WI38 (cell line): ENCODE results near the gene HOTAIR.

Experiments used
- H3K4me3 ChIP-seq: 2 replicates; pipeline ENCODE4 v1.5.1; 2011; ENCODE audit warnings: low read depth, mild to moderate bottlenecking, control low read depth, low read length
- CTCF ChIP-seq: IDR thresholded peaks from 2 replicates; pipeline ENCODE4 v1.5.1; 2012; ENCODE audit warnings: low read depth, mild to moderate bottlenecking, control low read depth, low read length

Gene HOTAIR

DNA sequence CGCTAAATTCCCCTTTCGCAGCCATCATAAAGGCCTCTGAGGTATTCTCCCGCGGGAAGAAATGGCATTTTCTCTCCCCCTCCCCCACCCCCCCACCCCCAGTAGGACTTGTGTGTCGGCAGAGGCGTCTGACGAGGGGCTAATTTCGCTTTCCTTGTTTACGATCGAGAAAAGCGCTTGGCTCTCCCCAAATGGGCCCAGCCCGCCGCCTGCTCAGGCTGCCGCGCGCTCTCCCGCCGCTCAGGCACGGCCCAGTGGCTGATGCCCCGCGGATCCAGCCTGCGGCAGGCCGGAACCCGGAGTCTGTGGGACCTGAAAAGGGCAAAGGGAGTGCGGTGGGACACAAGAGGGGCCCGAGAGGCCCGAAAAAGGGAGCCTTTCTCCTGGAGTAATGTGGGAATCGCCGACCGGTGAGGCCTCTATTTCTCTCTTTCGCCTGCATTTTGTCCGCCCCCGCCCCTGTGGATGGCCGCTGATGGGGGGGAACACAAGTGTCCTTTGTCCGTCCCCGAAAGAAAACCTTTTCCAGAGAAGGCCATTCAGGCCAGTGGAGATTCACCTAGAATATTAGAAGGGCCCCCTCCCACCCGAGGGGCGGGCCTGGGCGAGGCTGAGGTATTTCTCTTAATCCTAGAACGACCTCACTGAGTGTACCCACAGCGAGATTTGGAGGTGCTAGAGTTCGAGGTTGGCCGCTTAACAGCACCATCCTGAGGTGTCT is 44.5 kb upstream of the HOTAIR start:
- no peak for TF ChIP-seq CTCF

GRCh38 chr12:54018468-54018984 is 43.8 kb upstream of the HOTAIR start:
- no peak overlapping the region for H3K4me3 ChIP-seq
- TF ChIP-seq CTCF: no peak

More for the DNA sequence above, 44.5 kb upstream of the HOTAIR start:
- H3K4me3 ChIP-seq: no peak overlapping the region

DNA sequence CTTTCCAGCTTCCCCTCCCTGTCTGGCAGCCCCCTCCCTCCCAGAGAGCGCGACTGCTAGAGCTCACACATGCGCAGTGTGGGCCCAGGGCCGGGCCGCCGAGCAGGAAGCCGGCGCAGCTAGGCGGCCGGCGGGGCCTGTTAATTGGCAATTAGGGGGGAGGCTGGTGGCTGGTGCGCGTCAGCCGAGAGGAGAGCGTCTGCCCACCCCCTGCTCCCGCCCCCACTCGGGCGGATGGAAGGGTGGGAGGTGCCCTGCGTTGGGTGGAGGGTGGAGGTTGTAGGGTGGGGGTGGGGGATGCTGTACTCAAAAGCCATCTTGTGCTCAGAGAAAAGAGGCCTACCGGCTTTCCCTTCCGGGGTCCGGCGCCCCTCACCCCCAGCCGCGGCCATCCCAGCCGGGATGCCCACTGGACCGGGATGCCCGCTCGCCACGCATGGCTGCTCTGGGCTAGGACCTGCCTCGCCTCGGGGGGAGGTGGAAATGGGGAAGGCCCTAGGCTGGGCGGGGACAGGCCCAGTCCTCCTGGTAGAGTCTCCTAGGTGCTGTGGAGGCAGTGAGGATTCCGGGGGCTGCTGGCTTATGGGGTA is 43.2 kb upstream of the HOTAIR start:
- TF ChIP-seq CTCF: no peak
- no peak overlapping the region for H3K4me3 ChIP-seq

GRCh38 chr12:54017027-54017788 is 42.5 kb upstream of the HOTAIR start:
- TF ChIP-seq CTCF: no peak
- H3K4me3 ChIP-seq: no peak overlapping the region

GRCh38 chr12:54016478-54016964 is 41.8 kb upstream of the HOTAIR start:
- TF ChIP-seq CTCF: no peak
- no peak overlapping the region for H3K4me3 ChIP-seq

GRCh38 chr12:54016051-54016450 is 41.3 kb upstream of the HOTAIR start:
- H3K4me3 ChIP-seq: no peak overlapping the region
- TF ChIP-seq CTCF: no peak
